22Rv1 (cell line): ENCODE measurements around the gene DHRSX.

Experiments used
- ZFX ChIP-seq: fragments of 450-650 bp; IDR thresholded peaks from 2 replicates; pipeline ENCODE4 v1.6.1; 2017; ENCODE audit warnings: antibody characterized with exemption, borderline replicate concordance
- TF ChIP-seq, protein P1 (sequence below): fragments of 450-650 bp; IDR thresholded peaks from 2 replicates; pipeline ENCODE4 v1.5.1; 2017; ENCODE audit warnings: mild to moderate bottlenecking

DNA sequence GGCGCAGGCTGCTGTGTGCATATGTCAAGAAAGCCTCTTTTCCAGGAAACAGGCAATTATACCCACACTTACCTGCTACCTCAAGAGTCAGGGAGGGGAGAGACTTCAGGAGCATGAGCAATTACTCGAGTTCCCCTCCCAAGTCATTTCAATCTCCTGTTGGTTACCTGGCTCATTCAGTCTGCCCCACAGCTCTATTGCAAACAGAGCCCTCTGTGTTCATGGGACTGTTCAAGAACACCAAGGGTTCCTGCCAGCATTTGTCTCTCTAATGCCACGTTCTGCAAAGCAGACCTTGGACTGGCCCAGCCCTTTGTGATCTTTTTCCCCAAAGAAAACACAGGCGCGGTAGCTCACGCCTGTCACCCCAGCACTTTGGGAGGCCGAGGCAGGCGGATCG, 274.6 kb downstream of the DHRSX start:
- TF ChIP-seq, protein P1, sequence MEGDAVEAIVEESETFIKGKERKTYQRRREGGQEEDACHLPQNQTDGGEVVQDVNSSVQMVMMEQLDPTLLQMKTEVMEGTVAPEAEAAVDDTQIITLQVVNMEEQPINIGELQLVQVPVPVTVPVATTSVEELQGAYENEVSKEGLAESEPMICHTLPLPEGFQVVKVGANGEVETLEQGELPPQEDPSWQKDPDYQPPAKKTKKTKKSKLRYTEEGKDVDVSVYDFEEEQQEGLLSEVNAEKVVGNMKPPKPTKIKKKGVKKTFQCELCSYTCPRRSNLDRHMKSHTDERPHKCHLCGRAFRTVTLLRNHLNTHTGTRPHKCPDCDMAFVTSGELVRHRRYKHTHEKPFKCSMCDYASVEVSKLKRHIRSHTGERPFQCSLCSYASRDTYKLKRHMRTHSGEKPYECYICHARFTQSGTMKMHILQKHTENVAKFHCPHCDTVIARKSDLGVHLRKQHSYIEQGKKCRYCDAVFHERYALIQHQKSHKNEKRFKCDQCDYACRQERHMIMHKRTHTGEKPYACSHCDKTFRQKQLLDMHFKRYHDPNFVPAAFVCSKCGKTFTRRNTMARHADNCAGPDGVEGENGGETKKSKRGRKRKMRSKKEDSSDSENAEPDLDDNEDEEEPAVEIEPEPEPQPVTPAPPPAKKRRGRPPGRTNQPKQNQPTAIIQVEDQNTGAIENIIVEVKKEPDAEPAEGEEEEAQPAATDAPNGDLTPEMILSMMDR = no peak
- no peak for TF ChIP-seq ZFX
